ENCODE data around the gene XPR1.

GRCh38 chr1:180643693-180644092 lies 11.9 kb downstream of the XPR1 start:
- no peak for TF ChIP-seq CTCF (IDR thresholded peaks at IDR 0.05)
- no peak for TF ChIP-seq POLR2AphosphoS5 (IDR thresholded peaks at IDR 0.05)

Data from esophagus muscularis mucosa (tissue), 3 donors.